ENCODE data around the gene RAX2. TPM values are rescaled to one million over a fixed set of nuclear protein-coding genes. Genes with fewer than 3 reads are reported as not detected.
"Not testable (repeated sequence)": the region's sequence is repeated elsewhere in the genome, so short reads cannot be mapped to it uniquely, and the experiment has no call there.

The RAX2 gene
- total RNA-seq, 1 donor from 2014 or later = not detected

GRCh38 chr19:3759482-3760254 is 12.4 kb downstream of the RAX2 start:
- Histone ChIP-seq H3K4me1 (peaks cover 38% of the 10 kb centered on the region), H3K9me3 (no peaks in the 10 kb centered on the region), H3K36me3 (peaks cover 0 to 10% of the 10 kb centered on the region in 2 donors), H3K4me3 (no peak overlapping the region), H3K27ac (no peak overlapping the region), H3K27me3 (no peaks in the 10 kb centered on the region)
- TF ChIP-seq CTCF (IDR thresholded peaks at IDR 0.05) (no peak), POLR2A (IDR thresholded peaks at IDR 0.05) (no peak), POLR2AphosphoS5 (IDR thresholded peaks at IDR 0.05; ENCODE audit: insufficient read depth in 1 of 2, low read depth in 1 of 2) (no peak)
- DNase-seq (ENCODE audit: extremely low spot score in 2 of 2) = no peak
- intact Hi-C loops (cut with DNase I) = no loop called here

- H3K4me1 ChIP-seq = peaks cover 29% of the 10 kb centered on the region
- H3K27ac ChIP-seq; DNase-seq (ENCODE audit: extremely low spot score in 2 of 2); H3K9me3 ChIP-seq; intact Hi-C loops (cut with DNase I); H3K27me3 ChIP-seq; H3K4me3 ChIP-seq: not testable (repeated sequence)
- peaks cover 0 to 20% of the 10 kb centered on the region in 2 donors for H3K36me3 ChIP-seq
Observed at GRCh38 chr19:3758297-3758696, 13.7 kb downstream of the RAX2 start.

GRCh38 chr19:3757705-3758104 is 14.3 kb downstream of the RAX2 start:
- intact Hi-C loops (cut with DNase I) = not testable (repeated sequence)
- H3K36me3 ChIP-seq = peaks cover 0 to 26% of the 10 kb centered on the region in 2 donors
- peaks cover 26% of the 10 kb centered on the region for H3K4me1 ChIP-seq

GRCh38 chr19:3753631-3754410 is 18.2 kb downstream of the RAX2 start:
- Histone ChIP-seq H3K9me3 (no peaks in the 10 kb centered on the region), H3K27ac (no peak overlapping the region), H3K4me3 (no peak overlapping the region), H3K4me1 (peaks cover 2% of the 10 kb centered on the region), H3K36me3 (peaks cover 0 to 55% of the 10 kb centered on the region in 2 donors), H3K27me3 (no peaks in the 10 kb centered on the region)
- intact Hi-C loops (cut with DNase I) = no loop called here
- no peak for DNase-seq (ENCODE audit: extremely low spot score in 2 of 2)
- TF ChIP-seq CTCF (IDR thresholded peaks at IDR 0.05) = no peak
- TF ChIP-seq POLR2AphosphoS5 (IDR thresholded peaks at IDR 0.05; ENCODE audit: insufficient read depth in 1 of 2, low read depth in 1 of 2) = no peak
- no peak for TF ChIP-seq POLR2A (IDR thresholded peaks at IDR 0.05)

More at GRCh38 chr19:3757705-3758104, 14.3 kb downstream of the RAX2 start:
- H3K9me3 ChIP-seq; H3K27me3 ChIP-seq; DNase-seq (ENCODE audit: extremely low spot score in 2 of 2); H3K4me3 ChIP-seq; H3K27ac ChIP-seq: not testable (repeated sequence)

GRCh38 chr19:3752492-3752891 is 19.5 kb downstream of the RAX2 start:
- H3K27me3 ChIP-seq = no peaks in the 10 kb centered on the region
- DNase-seq (ENCODE audit: extremely low spot score in 2 of 2) = peak in 1 of 2 donors; percentile 92
- no peak for TF ChIP-seq POLR2A (IDR thresholded peaks at IDR 0.05)
- no peaks in the 10 kb centered on the region for H3K4me1 ChIP-seq
- no peaks in the 10 kb centered on the region for H3K9me3 ChIP-seq
- peaks cover 0 to 50% of the 10 kb centered on the region in 2 donors for H3K36me3 ChIP-seq
- no peak overlapping the region for H3K27ac ChIP-seq
- no peak overlapping the region for H3K4me3 ChIP-seq
- intact Hi-C loops (cut with DNase I) = no loop called here

GRCh38 chr19:3751236-3751635 is 20.8 kb downstream of the RAX2 start:
- Histone ChIP-seq H3K4me3 (no peak overlapping the region), H3K27me3 (no peaks in the 10 kb centered on the region), H3K9me3 (no peaks in the 10 kb centered on the region), H3K36me3 (peaks cover 0 to 45% of the 10 kb centered on the region in 2 donors), H3K27ac (no peak overlapping the region), H3K4me1 (no peaks in the 10 kb centered on the region)
- intact Hi-C loops (cut with DNase I) = no loop called here
- DNase-seq (ENCODE audit: extremely low spot score in 2 of 2) = no peak
- TF ChIP-seq CTCF (IDR thresholded peaks at IDR 0.05) = no peak
